ENCODE data around the gene MARCHF2.

MARCHF2 gene, protein sequence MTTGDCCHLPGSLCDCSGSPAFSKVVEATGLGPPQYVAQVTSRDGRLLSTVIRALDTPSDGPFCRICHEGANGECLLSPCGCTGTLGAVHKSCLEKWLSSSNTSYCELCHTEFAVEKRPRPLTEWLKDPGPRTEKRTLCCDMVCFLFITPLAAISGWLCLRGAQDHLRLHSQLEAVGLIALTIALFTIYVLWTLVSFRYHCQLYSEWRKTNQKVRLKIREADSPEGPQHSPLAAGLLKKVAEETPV

DNA sequence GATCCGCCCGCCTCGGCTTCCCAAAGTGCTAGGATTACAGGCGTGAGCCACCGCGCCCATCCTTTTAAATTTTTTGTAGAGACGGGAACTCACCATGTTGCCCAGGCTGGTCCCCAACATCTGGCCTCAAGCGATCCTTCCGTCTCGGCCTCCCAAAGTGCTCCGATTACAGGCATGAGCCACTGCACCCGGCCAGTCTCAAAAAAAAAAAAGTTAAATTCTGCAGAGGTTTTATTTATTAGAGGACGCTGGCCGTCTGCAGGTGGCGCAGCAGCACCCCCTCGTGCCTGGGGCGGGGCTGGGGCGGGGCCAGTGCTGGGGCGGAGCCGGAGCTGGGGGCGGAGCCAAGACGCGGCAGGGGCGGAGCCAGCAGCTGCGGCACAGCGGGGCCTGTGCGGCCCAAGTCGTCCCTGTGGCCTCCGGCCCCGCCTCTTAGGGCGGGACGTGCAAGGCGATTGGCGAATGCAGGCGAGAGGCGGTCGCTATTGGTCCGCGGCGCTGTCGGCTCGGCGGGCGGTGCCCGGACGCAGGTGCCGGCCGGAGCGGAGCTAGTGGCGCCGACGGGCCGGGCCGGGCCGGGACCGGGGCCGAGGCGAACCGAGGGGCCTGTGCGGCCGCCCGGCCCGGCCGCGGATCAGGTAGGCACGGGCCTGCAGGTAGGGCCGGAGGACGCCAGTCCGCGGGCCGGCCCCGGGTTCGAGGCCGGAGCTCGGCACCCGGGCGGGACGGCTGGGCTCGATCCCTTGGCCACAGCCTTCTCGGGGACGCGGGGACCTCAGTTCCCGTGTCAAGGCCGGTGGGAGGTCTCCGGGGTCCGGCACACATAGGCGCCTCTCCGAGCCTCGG, at the start of gene MARCHF2:
Gene MARCHF2 (plus strand): TSS at position 523 of the 846 bp plus-strand sequence. CDS start 8,536 bp downstream, outside the sequence.
- peak within 1 kb of the TSS; percentile 68 for H3K9ac ChIP-seq (ENCODE audit: low read length)
- H3K9me3 ChIP-seq (ENCODE audit: insufficient read depth, low read length): no peaks in the 10 kb centered on the region
- no peaks in the 10 kb centered on the region for H3F3A ChIP-seq (ENCODE audit: insufficient read depth)
- peak; percentile 44 for TF ChIP-seq CTCF (IDR thresholded peaks at IDR 0.05; ENCODE audit: insufficient read depth, low read length, poor library complexity, severe bottlenecking)
- no peak for TF ChIP-seq EZH2phosphoT487 (conservative IDR thresholded peaks at IDR 0.05; ENCODE audit: low read length)
- no peak within 1 kb of the TSS for H3K27ac ChIP-seq (ENCODE audit: low read depth, low read length)
- no peaks in the 10 kb centered on the region for H3K27me3 ChIP-seq (ENCODE audit: low read length)
- H3K4me3 ChIP-seq (ENCODE audit: insufficient read depth, low read length, poor library complexity, severe bottlenecking): peak within 1 kb of the TSS; percentile 70
- no peaks in the 10 kb centered on the region for H3K79me2 ChIP-seq (ENCODE audit: insufficient read depth, low read length)
- no peaks in the 10 kb centered on the region for H3K36me3 ChIP-seq (ENCODE audit: low read length)
- no peaks in the 10 kb centered on the region for H4K20me1 ChIP-seq (ENCODE audit: low read depth, low read length)
- no peaks in the 10 kb centered on the region for H3K9me2 ChIP-seq (replicated peaks; ENCODE audit: insufficient read depth, low read length)
- peak within 1 kb of the TSS; percentile 89 for H2AFZ ChIP-seq (ENCODE audit: low read depth, low read length, severe bottlenecking)
- peak within 1 kb of the TSS; percentile 72 for H3K4me2 ChIP-seq (ENCODE audit: low read depth, low read length, poor library complexity, severe bottlenecking)

DNA sequence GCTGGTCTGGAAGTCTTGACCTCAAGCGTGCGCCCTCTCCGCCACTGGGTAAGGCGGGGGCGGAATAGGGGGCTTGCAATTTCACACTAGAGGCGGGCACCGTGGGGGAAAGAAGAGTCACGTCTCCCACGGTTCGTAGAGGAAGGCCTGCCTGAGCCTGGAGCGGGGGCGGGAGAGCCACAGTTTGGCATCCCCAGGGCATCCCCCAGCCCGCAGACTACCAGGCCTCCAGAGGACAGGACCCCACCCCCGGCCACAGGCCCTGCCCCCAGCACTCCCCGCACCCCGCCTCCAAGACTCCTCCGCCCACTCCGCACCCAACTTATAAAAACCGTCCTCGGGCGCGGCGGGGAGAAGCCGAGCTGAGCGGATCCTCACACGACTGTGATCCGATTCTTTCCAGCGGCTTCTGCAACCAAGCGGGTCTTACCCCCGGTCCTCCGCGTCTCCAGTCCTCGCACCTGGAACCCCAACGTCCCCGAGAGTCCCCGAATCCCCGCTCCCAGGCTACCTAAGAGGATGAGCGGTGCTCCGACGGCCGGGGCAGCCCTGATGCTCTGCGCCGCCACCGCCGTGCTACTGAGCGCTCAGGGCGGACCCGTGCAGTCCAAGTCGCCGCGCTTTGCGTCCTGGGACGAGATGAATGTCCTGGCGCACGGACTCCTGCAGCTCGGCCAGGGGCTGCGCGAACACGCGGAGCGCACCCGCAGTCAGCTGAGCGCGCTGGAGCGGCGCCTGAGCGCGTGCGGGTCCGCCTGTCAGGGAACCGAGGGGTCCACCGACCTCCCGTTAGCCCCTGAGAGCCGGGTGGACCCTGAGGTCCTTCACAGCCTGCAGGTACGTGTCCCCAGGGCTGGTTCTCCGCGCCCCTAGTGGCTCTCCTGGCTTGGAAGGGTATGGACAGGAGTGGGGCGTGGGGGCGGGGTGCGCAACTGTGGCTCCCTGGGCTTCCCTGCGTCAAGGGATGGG, 49.0 kb upstream of the MARCHF2 start, which contains the start of gene ANGPTL4:
Gene ANGPTL4 (plus strand): TSS at position 353 of the 969 bp plus-strand sequence. CDS start 167 bp downstream, at position 520.
- H3K4me2 ChIP-seq (ENCODE audit: low read depth, low read length, poor library complexity, severe bottlenecking): no peak within 1 kb of the TSS
- no peaks in the 10 kb centered on the region for H3K9me2 ChIP-seq (replicated peaks; ENCODE audit: insufficient read depth, low read length)
- H3K4me3 ChIP-seq (ENCODE audit: insufficient read depth, low read length, poor library complexity, severe bottlenecking): no peak within 1 kb of the TSS
- H2AFZ ChIP-seq (ENCODE audit: low read depth, low read length, severe bottlenecking): no peak within 1 kb of the TSS
- H3K79me2 ChIP-seq (ENCODE audit: insufficient read depth, low read length): no peaks in the 10 kb centered on the region
- no peaks in the 10 kb centered on the region for H3K9me3 ChIP-seq (ENCODE audit: insufficient read depth, low read length)
- no peak within 1 kb of the TSS for H3K9ac ChIP-seq (ENCODE audit: low read length)
- no peaks in the 10 kb centered on the region for H3K36me3 ChIP-seq (ENCODE audit: low read length)
- H3K27me3 ChIP-seq (ENCODE audit: low read length): no peaks in the 10 kb centered on the region
- no peak within 1 kb of the TSS for H3K27ac ChIP-seq (ENCODE audit: low read depth, low read length)
- TF ChIP-seq CTCF (IDR thresholded peaks at IDR 0.05; ENCODE audit: insufficient read depth, low read length, poor library complexity, severe bottlenecking) (no peak), EZH2phosphoT487 (conservative IDR thresholded peaks at IDR 0.05; ENCODE audit: low read length) (no peak)
- H3F3A ChIP-seq (ENCODE audit: insufficient read depth): no peaks in the 10 kb centered on the region
- H4K20me1 ChIP-seq (ENCODE audit: low read depth, low read length): no peaks in the 10 kb centered on the region

GRCh38 chr19:8366121-8366581, 47.0 kb upstream of the MARCHF2 start:
- Histone ChIP-seq H3K9ac (ENCODE audit: low read length) (no peak overlapping the region), H3F3A (ENCODE audit: insufficient read depth) (no peaks in the 10 kb centered on the region), H3K9me2 (replicated peaks; ENCODE audit: insufficient read depth, low read length) (no peaks in the 10 kb centered on the region), H3K79me2 (ENCODE audit: insufficient read depth, low read length) (no peaks in the 10 kb centered on the region), H2AFZ (ENCODE audit: low read depth, low read length, severe bottlenecking) (no peak overlapping the region), H3K27ac (ENCODE audit: low read depth, low read length) (no peak overlapping the region), H3K9me3 (ENCODE audit: insufficient read depth, low read length) (no peaks in the 10 kb centered on the region), H3K27me3 (ENCODE audit: low read length) (no peaks in the 10 kb centered on the region), H3K4me2 (ENCODE audit: low read depth, low read length, poor library complexity, severe bottlenecking) (no peak overlapping the region), H3K36me3 (ENCODE audit: low read length) (no peaks in the 10 kb centered on the region), H3K4me3 (ENCODE audit: insufficient read depth, low read length, poor library complexity, severe bottlenecking) (no peak overlapping the region), H4K20me1 (ENCODE audit: low read depth, low read length) (no peaks in the 10 kb centered on the region)
- no peak for TF ChIP-seq EZH2phosphoT487 (conservative IDR thresholded peaks at IDR 0.05; ENCODE audit: low read length)
- no peak for TF ChIP-seq CTCF (IDR thresholded peaks at IDR 0.05; ENCODE audit: insufficient read depth, low read length, poor library complexity, severe bottlenecking)
